HG03139 (cell line): ENCODE measurements around the gene ANTXR1.

ENCODE experiments used
- ATAC-seq: cut with Tn5 transposase; IDR thresholded peaks from one replicate; pipeline ENCODE4 v1.9.1; 2021; ENCODE audit not compliant: unreplicated experiment

Gene ANTXR1

GRCh38 chr2:69013142-69013839, at the start of gene ANTXR1:
Gene ANTXR1 (plus strand): TSS chr2:69013179. CDS start chr2:69013500, 321 bp downstream.
- ATAC-seq: no peak

DNA sequence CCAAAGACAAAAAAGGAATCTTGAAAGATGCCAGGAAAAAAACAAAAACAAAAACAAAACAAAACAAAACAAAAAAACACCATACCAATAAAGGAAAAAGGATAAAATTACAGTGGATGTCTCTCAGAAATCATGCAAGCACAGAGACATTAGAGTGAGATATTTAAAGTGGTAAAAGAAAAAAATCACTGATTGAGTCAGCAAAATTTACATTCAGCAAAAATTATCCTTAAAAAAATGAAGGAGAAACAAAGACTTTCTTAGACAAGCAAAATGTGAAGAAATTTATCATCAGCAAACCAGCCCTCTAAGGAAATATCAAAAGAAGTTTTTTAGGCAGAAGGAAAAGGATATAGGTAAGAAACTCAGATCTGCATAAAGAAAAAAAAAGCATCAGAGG, 48.7 kb upstream of the ANTXR1 start:
- ATAC-seq: no peak

DNA sequence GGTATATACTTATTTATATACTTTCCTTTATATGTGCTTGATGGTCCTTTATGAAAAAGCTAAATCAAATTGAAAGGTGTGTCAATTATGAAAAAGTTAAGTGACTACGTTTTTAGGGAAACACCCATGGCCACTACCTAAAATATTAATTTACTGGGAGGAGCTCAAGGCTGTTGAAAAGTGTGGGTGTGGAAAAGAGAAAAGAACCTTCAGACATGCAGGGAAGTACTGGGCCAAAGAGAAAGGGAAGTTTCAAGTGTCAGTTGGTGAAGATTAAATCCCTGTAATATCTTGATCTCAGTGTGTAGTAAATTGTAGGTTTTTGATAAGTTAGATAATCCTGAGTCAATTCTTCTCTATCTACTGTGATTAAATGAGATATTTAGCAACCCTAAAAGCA, 44.8 kb upstream of the ANTXR1 start:
- no peak for ATAC-seq

- ATAC-seq: no peak
Measured at GRCh38 chr2:68969736-68970490, 43.1 kb upstream of the ANTXR1 start.

- no peak for ATAC-seq
Measured at GRCh38 chr2:68970566-68971265, 42.3 kb upstream of the ANTXR1 start.

DNA sequence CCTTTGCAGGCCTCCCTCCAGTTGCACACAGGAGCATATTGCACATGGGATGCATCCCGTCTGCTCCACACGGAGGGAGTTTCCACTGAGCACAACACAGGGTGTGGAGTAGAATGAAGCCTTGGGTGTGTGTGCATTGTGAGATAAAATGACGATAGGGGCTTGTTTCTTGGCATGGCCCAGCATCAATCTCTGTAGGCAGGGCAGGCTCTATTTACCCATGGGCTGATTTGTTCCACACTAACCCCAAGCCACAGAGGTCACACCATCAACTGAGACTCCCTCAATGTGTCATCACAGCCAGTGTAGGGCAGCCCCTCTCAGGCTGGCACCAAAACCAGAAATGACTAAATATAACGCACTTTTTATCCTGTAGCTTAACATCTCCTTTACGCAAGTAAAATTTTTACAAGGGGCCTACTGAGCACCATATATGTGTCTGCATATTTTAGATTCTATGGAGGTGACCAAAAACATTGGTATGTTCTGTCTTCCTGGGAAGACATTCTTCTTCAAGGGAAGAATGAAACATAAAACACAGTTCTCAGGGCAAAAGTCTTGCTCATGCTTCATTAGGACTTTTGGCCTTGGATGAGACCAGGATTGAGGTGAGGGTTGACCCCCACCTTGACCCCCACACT, 41.3 kb upstream of the ANTXR1 start:
- no peak for ATAC-seq

DNA sequence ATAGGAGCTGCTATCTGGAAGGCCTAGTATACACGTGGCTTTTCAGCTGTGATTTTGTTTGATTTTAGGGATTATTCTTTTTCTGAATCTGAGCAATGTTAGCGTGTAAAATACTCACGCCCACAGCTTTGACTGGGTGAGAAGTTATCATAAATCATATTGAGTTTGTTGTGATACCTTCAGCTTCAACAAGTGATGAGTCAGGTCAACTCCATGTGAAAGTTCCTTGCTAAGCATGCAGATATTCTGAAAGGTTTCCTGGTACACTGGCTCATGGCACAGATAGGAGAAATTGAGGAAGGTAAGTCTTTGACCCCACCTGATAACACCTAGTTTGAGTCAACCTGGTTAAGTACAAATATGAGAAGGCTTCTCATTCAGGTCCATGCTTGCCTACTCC, 38.7 kb upstream of the ANTXR1 start, which contains the start of gene GKN1:
Gene GKN1, plus strand, starts transcription at position 386 of the 400 bp plus-strand sequence. CDS start 42 bp downstream, outside the sequence.
- ATAC-seq: no peak

DNA sequence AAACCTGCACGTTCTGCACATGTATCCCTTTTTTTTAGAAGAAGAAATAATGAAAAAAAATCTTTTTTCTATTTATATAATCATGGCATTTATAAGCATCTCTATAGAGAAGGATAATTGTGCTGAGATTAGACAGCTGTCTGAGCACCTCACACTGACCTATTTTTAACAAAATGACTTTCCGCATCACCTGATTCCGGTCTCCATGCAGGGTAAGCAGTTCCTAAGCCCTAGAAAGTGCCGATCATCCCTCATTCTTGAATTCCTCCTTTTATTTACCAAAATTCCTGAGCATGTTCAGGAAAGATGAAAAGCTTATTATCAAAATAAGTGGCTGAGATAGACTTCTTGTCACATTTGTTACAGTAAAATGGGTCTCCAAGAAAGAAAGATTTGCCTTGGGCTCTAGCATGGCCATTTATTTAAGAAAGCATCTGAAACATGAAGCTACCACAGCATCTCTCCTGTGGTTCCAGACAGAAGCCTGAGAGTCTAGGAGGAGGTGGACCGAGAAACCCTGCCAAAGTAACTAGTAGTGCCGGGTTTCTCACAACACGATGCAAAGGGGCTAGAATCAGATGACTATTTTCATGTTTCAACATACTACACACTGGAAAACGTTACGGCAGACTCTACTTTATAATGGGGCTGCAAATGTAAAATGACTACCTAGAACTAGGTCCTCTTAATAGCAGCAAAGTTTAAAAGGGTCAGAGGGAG, 37.9 kb upstream of the ANTXR1 start:
- no peak for ATAC-seq

- no peak for ATAC-seq
Measured at GRCh38 chr2:68975844-68976243, 37.1 kb upstream of the ANTXR1 start.

DNA sequence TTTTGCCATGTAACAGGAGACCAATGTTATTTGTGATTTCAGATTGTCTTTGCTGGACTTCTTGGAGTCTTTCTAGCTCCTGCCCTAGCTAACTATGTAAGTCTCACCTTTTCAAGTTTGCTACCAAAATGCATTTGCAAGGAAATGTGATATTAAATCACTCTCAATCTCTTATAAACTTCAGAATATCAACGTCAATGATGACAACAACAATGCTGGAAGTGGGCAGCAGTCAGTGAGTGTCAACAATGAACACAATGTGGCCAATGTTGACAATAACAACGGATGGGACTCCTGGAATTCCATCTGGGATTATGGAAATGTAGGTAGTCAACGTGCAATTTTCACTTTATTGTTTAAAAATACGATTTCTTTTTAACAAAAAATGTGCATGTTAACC, 35.5 kb upstream of the ANTXR1 start:
- ATAC-seq: no peak

DNA sequence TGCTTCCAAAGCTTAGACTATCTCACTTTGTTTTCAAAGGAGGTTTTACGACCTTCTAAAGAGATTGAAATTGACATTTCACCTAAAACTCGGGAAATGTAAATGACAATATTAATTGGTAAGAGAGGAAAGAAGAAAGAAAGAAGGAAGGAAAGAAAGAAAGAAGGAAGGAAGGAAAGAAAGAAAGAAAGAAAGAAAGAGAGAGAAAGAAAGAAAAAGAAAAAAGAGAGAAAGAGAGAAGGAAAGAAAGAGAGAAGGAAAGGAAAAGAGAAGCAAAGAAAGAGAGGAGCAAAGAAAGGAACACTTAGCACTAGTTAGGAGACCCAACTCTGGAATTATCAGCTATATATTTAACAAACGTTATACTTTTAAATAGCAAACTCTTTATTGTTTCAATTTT, 34.9 kb upstream of the ANTXR1 start:
- no peak for ATAC-seq

GRCh38 chr2:68980956-68981355, 32.0 kb upstream of the ANTXR1 start:
- no peak for ATAC-seq

DNA sequence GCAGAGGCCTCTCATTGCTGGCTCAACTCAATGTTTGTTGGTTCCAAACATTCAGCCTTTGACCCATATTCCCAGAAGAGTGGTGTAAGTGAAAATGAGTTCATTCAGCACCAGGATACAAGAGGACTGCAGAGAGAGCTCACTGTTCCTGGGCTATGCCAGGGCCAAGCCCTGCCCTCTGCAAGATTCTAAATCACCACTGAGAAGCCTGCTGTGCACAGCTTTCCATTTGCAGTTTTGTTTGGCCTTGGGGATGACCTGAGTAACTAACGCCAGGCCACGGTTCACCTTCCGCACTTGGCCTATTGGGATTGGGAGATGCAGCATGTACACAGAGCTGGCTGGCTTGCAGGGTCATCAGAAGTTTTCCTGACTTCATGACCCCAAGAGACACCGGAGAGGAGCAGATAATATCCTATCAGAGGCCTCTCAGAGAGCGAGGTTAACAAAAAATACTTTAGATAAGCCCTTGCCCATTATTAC, 25.9 kb upstream of the ANTXR1 start:
- no peak for ATAC-seq

- ATAC-seq: no peak
Measured at GRCh38 chr2:68989035-68989434, 23.9 kb upstream of the ANTXR1 start.

DNA sequence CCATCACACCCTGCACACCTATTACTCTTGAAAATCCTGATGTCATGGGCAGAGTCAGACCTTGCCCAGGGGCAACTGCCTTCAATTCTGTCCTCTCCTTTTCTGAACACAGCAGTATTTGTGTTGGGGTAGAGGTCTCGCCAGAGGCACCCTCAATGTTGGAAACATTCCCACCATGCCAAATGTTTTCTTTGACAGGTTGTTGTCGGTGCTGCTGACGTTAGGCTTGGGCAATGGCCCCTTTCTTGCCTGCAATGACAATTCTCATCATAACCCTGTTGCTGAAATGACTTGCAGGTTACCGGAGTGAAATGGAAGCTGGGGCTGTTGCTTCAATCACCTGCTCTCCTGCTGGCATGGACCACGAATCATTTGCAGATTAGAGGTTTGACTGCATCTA, 20.6 kb upstream of the ANTXR1 start:
- no peak for ATAC-seq

- ATAC-seq: no peak
Measured at GRCh38 chr2:68992933-68993332, 20.0 kb upstream of the ANTXR1 start.

DNA sequence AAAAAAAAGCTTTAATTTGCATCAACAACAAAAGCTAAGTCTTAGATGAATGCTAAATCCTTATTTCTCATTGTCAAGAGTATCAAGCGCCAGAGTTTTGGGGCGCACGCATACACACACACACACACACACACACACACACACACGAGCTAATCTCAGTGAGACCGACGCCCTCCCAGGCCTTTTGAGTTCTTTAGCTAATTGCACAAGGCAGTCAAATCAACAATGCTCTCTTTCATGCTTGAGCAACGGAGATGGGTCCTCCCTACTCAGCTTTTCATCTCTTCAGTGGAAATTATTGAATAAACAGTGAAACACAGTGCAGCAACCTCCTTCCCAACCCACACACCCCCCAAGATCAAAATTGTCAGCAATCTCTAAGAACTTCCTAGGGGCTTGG, 19.3 kb upstream of the ANTXR1 start:
- ATAC-seq: no peak

- ATAC-seq: no peak
Measured at GRCh38 chr2:68994864-68995263, 18.1 kb upstream of the ANTXR1 start.

DNA sequence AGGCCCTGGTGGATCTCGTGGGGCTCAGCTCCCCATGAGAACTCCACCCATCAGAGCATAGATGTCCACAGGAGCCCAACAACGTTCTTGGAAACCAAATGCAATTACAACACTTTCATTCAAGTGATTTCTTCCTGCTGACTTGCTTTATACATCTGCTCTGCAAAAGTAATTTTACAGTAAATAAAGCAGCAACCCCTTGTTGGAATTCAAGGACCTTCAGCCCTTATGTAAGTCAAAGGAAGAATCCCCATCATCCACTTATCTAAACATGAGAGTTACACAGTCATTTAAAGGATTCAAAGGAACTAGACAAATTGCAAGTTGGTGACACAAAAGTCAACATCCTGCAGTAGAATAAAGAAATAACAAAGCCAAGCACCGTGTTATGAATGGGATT, 17.1 kb upstream of the ANTXR1 start:
- ATAC-seq: no peak

- no peak for ATAC-seq
Measured at GRCh38 chr2:68997401-68997800, 15.6 kb upstream of the ANTXR1 start.

DNA sequence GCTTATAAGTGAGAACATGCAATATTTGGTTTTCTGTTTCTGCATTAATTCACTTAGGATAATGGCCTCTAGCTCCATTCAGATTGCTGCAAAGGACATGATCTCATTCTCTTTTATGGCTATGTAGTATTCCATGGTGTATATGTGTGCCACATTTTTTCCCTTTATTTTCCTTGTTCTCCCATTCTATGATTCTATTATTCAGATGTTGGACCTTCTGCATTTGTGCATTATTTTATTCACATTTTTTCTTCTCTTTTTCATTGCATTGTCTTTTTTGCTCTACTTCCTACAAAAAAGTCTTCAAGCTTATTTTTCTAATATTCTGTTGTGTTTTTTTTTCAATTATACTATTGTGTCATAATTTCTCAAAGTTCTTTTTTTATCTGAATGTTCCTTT, 11.1 kb upstream of the ANTXR1 start:
- no peak for ATAC-seq
